Kidney epithelial cell (primary cell): ENCODE results near the gene GDI2. TPM values are rescaled to one million over a fixed set of nuclear protein-coding genes. Genes with fewer than 3 reads are reported as not detected.

Experiments used
- DNase-seq: peaks from one replicate; pipeline ENCODE4 v3.0.0-alpha.2; 2010; ENCODE audit warnings: low read depth
- H3K27me3 ChIP-seq: 2 replicates; pipeline ENCODE4 v1.6.0; 2011; ENCODE audit warnings: low read length; ENCODE audit not compliant: control insufficient read depth, insufficient read depth
- H3K36me3 ChIP-seq: 2 replicates; pipeline ENCODE4 v1.5.1; 2011; ENCODE audit warnings: low read length; ENCODE audit not compliant: control insufficient read depth, insufficient read depth
- H3K4me3 ChIP-seq: 2 replicates; pipeline ENCODE4 v1.5.1; 2011; ENCODE audit warnings: low read depth, mild to moderate bottlenecking, control low read depth, low read length
- total RNA-seq: library from RNA; depleted of rRNA; stranded (reverse); fragments of >200 nt; gene quantifications from 2 replicates; pipeline ENCODE4 v1.2.3, GENCODE V29; 2015
- TF ChIP-seq, protein P1 (sequence below): IDR thresholded peaks from 2 replicates; pipeline ENCODE4 v1.5.1; 2011; ENCODE audit warnings: mild to moderate bottlenecking, moderate library complexity, low read length, control low read depth, inconsistent platforms; ENCODE audit not compliant: insufficient read depth, poor library complexity, severe bottlenecking

Gene GDI2
- 328 and 358 TPM in 2 replicates for total RNA-seq

DNA sequence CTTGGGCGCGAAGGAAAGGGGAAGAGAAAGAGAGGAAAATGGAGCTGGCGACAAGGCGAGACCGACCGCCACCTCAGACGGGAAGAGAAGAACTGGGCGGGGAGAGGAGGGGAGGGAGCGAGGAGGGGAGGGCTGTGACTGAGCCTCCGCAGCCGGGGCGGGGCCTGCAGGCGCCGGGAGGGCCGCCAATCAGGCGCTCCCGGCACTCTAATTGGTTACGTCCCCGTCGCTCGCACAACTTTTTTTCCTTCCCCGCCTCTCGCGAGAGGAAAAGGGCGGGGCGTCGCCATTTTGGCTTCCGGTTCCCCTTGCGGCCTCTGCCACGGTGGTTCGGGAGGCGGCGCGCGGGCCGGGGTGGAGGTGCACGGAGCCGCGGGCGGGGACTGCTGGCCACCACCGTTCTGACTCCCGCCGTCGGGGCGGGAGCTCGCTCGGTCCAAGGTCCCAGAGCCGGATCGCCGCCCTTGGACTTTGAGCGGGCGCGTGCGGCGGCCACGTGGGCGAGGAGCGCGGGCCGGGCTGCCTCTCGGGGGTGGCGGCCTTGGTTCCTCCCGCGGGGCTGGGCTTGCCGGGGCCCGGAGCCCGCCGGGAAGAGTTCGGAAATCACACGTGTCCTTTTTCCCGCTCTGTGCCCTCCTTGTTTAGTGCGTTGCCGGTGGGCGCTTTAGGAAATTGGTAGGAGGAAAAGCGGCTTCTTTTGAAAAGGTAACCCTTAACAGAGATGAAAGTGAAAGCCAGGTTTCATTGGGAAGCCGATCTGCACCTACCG lies at the start of gene GDI2:
Gene GDI2, minus strand, starts transcription at position 94 of the 769 bp plus-strand sequence. CDS start 176 bp downstream, outside the sequence.
- Histone ChIP-seq H3K27me3 (no peaks in the 10 kb centered on the region), H3K36me3 (no peaks in the 10 kb centered on the region), H3K4me3 (peak within 1 kb of the TSS; percentile 97)
- DNase-seq, result peak; percentile 76
- TF ChIP-seq, protein P1, sequence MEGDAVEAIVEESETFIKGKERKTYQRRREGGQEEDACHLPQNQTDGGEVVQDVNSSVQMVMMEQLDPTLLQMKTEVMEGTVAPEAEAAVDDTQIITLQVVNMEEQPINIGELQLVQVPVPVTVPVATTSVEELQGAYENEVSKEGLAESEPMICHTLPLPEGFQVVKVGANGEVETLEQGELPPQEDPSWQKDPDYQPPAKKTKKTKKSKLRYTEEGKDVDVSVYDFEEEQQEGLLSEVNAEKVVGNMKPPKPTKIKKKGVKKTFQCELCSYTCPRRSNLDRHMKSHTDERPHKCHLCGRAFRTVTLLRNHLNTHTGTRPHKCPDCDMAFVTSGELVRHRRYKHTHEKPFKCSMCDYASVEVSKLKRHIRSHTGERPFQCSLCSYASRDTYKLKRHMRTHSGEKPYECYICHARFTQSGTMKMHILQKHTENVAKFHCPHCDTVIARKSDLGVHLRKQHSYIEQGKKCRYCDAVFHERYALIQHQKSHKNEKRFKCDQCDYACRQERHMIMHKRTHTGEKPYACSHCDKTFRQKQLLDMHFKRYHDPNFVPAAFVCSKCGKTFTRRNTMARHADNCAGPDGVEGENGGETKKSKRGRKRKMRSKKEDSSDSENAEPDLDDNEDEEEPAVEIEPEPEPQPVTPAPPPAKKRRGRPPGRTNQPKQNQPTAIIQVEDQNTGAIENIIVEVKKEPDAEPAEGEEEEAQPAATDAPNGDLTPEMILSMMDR, result no peak

DNA sequence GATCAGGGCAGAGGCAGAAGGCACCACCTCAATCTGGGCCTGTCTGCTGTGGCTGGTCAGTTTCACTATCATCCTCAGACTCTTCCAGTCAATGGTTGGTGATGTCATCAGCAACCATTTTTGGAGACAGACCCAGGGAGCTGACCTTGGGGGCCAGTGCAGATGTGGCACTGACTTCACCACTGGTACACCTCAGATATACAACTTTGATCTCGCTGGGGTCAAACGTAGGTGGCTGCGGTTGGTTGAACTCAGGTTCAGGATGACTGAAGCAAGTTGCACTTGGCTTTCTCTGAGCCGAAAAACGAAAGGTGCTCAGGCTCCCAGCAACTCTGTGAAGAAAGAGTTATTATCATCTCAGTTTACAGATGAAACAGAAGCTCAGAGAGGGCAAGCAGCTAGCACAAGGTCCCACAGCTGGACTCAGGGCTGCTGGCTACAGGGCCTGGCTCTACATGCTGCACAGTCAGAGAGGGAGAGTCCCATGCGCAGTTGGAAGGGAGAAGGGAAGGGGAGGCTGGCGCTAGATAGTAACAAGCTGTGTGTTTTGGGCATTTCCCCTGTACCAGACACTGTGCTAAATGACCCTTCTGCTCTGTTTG lies 49.2 kb upstream of the GDI2 start:
- no peak for DNase-seq
- Histone ChIP-seq H3K36me3 (no peaks in the 10 kb centered on the region), H3K4me3 (no peak overlapping the region), H3K27me3 (no peaks in the 10 kb centered on the region)
- TF ChIP-seq, protein P1, result no peak

DNA sequence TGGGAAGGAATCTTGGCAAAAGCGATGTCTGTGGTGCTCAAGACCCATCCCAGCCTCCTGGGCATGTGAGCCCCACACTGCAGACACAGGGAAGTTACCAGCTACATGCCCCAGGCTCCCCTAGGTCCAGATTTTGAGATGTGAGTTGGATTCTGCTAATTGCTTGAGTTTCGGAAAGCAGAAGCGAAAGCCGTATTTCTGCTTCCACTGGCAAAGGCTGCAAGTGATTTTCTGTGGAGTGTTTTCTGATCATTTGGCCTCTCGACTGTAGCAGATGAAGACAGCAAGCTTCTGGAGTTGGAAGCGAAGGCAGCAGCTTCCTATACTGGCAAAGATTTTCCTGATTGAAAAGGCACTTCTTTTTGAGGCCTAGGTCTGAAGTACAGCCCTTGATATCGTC lies 46.8 kb upstream of the GDI2 start:
- TF ChIP-seq, protein P1, result no peak
- DNase-seq, result no peak
- Histone ChIP-seq H3K36me3 (no peaks in the 10 kb centered on the region), H3K4me3 (no peak overlapping the region), H3K27me3 (no peaks in the 10 kb centered on the region)

DNA sequence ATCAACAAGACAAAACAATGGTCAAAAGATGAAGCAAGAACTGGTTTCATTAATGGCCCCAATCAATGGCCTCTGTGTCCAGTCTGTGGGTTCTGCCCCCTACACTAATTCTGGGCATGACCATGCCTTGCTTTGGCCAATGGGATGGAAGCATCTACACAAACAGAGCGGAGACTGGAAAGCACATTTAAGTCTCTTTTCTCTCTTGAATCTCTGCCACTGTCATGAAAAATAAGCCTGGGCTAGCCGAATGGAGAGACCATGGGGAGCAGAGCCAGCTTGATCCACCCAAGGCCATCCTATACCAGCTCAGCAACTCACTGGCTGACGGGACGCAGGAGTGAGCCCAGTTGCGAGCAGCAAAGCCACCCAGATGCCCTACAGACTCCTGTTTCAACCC lies 45.6 kb upstream of the GDI2 start:
- H3K27me3 ChIP-seq, result no peaks in the 10 kb centered on the region
- TF ChIP-seq, protein P1, result no peak
- no peaks in the 10 kb centered on the region for H3K36me3 ChIP-seq
- DNase-seq, result no peak
- no peak overlapping the region for H3K4me3 ChIP-seq

DNA sequence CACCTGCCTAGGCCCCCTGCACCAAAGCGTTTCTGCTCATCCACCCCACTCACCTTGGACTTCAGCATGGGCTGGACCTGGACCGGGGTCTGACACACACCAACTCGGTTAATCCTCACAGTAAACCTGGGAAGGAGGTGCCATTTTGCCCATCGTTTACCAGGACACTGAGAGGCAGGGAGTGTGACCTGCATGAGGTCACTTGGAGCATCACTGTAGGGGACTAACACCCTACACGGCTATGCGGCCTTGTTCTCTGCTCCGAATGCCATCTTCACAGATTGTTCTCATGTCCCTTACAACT lies 43.4 kb upstream of the GDI2 start:
- H3K4me3 ChIP-seq, result no peak overlapping the region
- DNase-seq, result no peak
- no peaks in the 10 kb centered on the region for H3K27me3 ChIP-seq
- TF ChIP-seq, protein P1, result no peak
- H3K36me3 ChIP-seq, result no peaks in the 10 kb centered on the region
